GM23338 (cell line): ENCODE results near the gene ACCS. TPM values are rescaled to one million over a fixed set of nuclear protein-coding genes. Genes with fewer than 3 reads are reported as not detected.

Experiments used
- ATAC-seq: fragments of 200-7000 bp; cut with Tn5 transposase; 3 replicates; pipeline ENCODE4 v1.9.1; 2020
- DNase-seq: peaks from one replicate; pipeline ENCODE4 v3.0.0-alpha.2; 2015; ENCODE audit warnings: low spot score
- H2AFZ ChIP-seq: fragments of 200-600 bp; sonication (generic); 2 replicates; pipeline ENCODE4 v1.8.0; 2016; ENCODE audit warnings: antibody characterized with exemption, mild to moderate bottlenecking, moderate library complexity
- H3F3A ChIP-seq: fragments of 200-600 bp; sonication (generic); replicated peaks from 2 replicates; pipeline ENCODE4 v1.8.0; 2017; ENCODE audit warnings: antibody characterized with exemption, mixed run types, low read depth
- H3K27ac ChIP-seq: fragments of 200-600 bp; sonication (generic); 2 replicates; pipeline ENCODE4 v1.6.1; 2016; ENCODE audit warnings: low read depth
- H3K27me3 ChIP-seq: fragments of 200-600 bp; sonication (generic); 2 replicates; pipeline ENCODE4 v1.8.0; 2016; ENCODE audit warnings: mild to moderate bottlenecking, mixed run types, moderate library complexity; ENCODE audit not compliant: insufficient read depth
- H3K36me3 ChIP-seq: fragments of 200-600 bp; sonication (generic); 2 replicates; pipeline ENCODE4 v1.8.0; 2016; ENCODE audit warnings: mild to moderate bottlenecking; ENCODE audit not compliant: insufficient read depth
- H3K4me1 ChIP-seq: fragments of 200-600 bp; sonication (generic); 2 replicates; pipeline ENCODE4 v1.8.0; 2016; ENCODE audit warnings: mild to moderate bottlenecking, moderate library complexity; ENCODE audit not compliant: insufficient read depth
- H3K4me2 ChIP-seq: fragments of 200-600 bp; sonication (generic); 2 replicates; pipeline ENCODE4 v1.7.1; 2017; ENCODE audit warnings: mixed run types
- H3K4me3 ChIP-seq: fragments of 200-600 bp; sonication (generic); 2 replicates; pipeline ENCODE4 v1.6.1; 2016; ENCODE audit warnings: mixed run types
- H3K79me2 ChIP-seq: fragments of 200-600 bp; sonication (generic); replicated peaks from 2 replicates; pipeline ENCODE4 v1.8.0; 2017; ENCODE audit warnings: mild to moderate bottlenecking; ENCODE audit not compliant: insufficient read depth
- H3K9me2 ChIP-seq: fragments of 200-600 bp; sonication (generic); 2 replicates; pipeline ENCODE4 v1.8.0; 2017; ENCODE audit not compliant: insufficient read depth
- H4K20me1 ChIP-seq: fragments of 200-600 bp; sonication (generic); replicated peaks from 2 replicates; pipeline ENCODE4 v1.8.0; 2017; ENCODE audit warnings: mild to moderate bottlenecking; ENCODE audit not compliant: insufficient read depth
- H3K27ac Mint-ChIP-seq: 2 replicates; pipeline ENCODE4 v1.8.0; 2020; ENCODE audit warnings: inconsistent platforms, mild to moderate bottlenecking, moderate library complexity, mixed read lengths
- H3K27me3 Mint-ChIP-seq: 3 replicates; pipeline ENCODE4 v1.8.0; 2022; ENCODE audit warnings: low read depth, mild to moderate bottlenecking, moderate library complexity, mixed read lengths, inconsistent platforms; ENCODE audit not compliant: insufficient read depth, poor library complexity
- H3K36me3 Mint-ChIP-seq: 3 replicates; pipeline ENCODE4 v1.8.0; 2021; ENCODE audit warnings: low read depth, mild to moderate bottlenecking, inconsistent platforms, moderate library complexity, mixed read lengths
- H3K4me1 Mint-ChIP-seq: 3 replicates; pipeline ENCODE4 v1.8.0; 2020; ENCODE audit warnings: mild to moderate bottlenecking, inconsistent platforms, mixed read lengths
- H3K4me3 Mint-ChIP-seq: 3 replicates; pipeline ENCODE4 v1.8.0; 2021; ENCODE audit warnings: moderate library complexity, mild to moderate bottlenecking, inconsistent platforms, mixed read lengths
- H3K9me3 Mint-ChIP-seq: 3 replicates; pipeline ENCODE4 v1.8.0; 2020; ENCODE audit warnings: moderate library complexity, mild to moderate bottlenecking, inconsistent platforms, mixed read lengths
- EZH2 ChIP-seq: fragments of 200-600 bp; sonication (generic); IDR thresholded peaks from one replicate; pipeline ENCODE4 v1.8.0; 2017; ENCODE audit warnings: antibody characterized with exemption, mild to moderate bottlenecking, low read depth; ENCODE audit not compliant: unreplicated experiment
- POLR2AphosphoS5 ChIP-seq: IDR thresholded peaks from 2 replicates; pipeline ENCODE4 v1.6.1; 2016; ENCODE audit warnings: antibody characterized with exemption, low read depth
- STAT1 ChIP-seq: IDR thresholded peaks from one replicate; pipeline ENCODE4 v1.6.1; 2016; ENCODE audit warnings: antibody characterized with exemption; ENCODE audit not compliant: unreplicated experiment
- ZNF114 ChIP-seq: fragments of 250-450 bp; sonication (Bioruptor Pico); IDR thresholded peaks from 2 replicates; pipeline ENCODE4 v1.5.0; 2020; ENCODE audit warnings: mild to moderate bottlenecking, moderate library complexity
- ZNF331 ChIP-seq: fragments of 250-450 bp; sonication (Bioruptor Pico); IDR thresholded peaks from 2 replicates; pipeline ENCODE4 v1.5.0; 2020; ENCODE audit warnings: low read depth, mild to moderate bottlenecking, moderate library complexity
- polyA plus RNA-seq: library from polyadenylated mRNA; unstranded; fragments of >200 nt; fragmentation: Nextera tagmentation; extraction: Ambion mirVana; gene quantifications from 2 replicates; pipeline ENCODE4 v1.2.1, GENCODE V29; 2016
- total RNA-seq: library from RNA; depleted of rRNA; stranded (reverse); fragments of >200 nt; shearing (Covaris generic); gene quantifications from 2 replicates; pipeline ENCODE4 v1.2.3, GENCODE V29; 2014
- TF ChIP-seq, protein P1 (sequence below), 2 experiments: fragments of 200-600 bp in 1 of 2; sonication (generic) in 1 of 2; conservative IDR thresholded peaks; 2 replicates each; pipeline versions ENCODE4 v1.5.1 to v1.6.1; 2016 to 2017; ENCODE audit warnings: antibody characterized with exemption in 2 of 2, low read depth in 2 of 2, mild to moderate bottlenecking in 2 of 2, moderate library complexity in 1 of 2
- TF ChIP-seq, protein P2 (sequence below): IDR thresholded peaks from one replicate; pipeline ENCODE4 v1.6.1; 2018; ENCODE audit warnings: antibody characterized with exemption; ENCODE audit not compliant: unreplicated experiment

ACCS gene
- total and polyA plus RNA-seq, 2 experiments from 2014 or later: 3.6 to 6.6 TPM

DNA sequence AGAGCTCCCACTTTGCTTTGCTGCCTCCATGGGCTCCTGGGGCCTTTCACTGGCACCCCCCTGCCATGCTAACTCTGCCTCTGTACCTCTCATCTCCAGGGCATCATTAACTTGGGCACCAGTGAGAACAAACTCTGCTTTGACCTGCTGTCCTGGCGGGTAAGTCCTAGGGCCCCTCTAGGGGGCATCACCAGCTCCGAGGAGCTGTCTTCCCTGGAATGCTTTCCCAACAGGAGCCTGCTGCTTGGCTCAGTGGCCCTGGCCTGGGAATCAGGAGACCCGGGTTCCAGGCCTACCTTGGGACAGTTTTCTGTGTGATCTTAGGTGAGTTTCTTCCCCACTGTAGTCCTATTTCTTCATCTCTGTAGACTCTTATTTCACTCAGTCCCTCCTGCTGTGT, 5.1 kb downstream of the ACCS start:
- no peak for TF ChIP-seq ZNF331 (CRISPR knock-in tag)
- TF ChIP-seq, protein P1, sequence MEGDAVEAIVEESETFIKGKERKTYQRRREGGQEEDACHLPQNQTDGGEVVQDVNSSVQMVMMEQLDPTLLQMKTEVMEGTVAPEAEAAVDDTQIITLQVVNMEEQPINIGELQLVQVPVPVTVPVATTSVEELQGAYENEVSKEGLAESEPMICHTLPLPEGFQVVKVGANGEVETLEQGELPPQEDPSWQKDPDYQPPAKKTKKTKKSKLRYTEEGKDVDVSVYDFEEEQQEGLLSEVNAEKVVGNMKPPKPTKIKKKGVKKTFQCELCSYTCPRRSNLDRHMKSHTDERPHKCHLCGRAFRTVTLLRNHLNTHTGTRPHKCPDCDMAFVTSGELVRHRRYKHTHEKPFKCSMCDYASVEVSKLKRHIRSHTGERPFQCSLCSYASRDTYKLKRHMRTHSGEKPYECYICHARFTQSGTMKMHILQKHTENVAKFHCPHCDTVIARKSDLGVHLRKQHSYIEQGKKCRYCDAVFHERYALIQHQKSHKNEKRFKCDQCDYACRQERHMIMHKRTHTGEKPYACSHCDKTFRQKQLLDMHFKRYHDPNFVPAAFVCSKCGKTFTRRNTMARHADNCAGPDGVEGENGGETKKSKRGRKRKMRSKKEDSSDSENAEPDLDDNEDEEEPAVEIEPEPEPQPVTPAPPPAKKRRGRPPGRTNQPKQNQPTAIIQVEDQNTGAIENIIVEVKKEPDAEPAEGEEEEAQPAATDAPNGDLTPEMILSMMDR (conservative IDR thresholded peaks at IDR 0.05; ENCODE audit: low read depth in 2 of 2): peak; percentile 43 to 49
- no peaks in the 10 kb centered on the region for H4K20me1 ChIP-seq
- peak; percentile 43 for ATAC-seq
- no peak overlapping the region for H3K4me2 ChIP-seq
- Mint-ChIP-seq H3K9me3 (no peaks in the 10 kb centered on the region), H3K36me3 (peaks cover 9% of the 10 kb centered on the region), H3K4me3 (no peak overlapping the region), H3K27ac (no peak overlapping the region), H3K27me3 (peaks cover 13% of the 10 kb centered on the region), H3K4me1 (peaks cover 8% of the 10 kb centered on the region; the same call in 2 of the 3 replicates)
- no peak overlapping the region for H3K27ac ChIP-seq
- DNase-seq: peak; percentile 52
- no peak overlapping the region for H3K4me3 ChIP-seq
- H2AFZ ChIP-seq: no peak overlapping the region
- H3K4me1 ChIP-seq: peaks cover 8% of the 10 kb centered on the region
- H3K27me3 ChIP-seq: peaks cover 8% of the 10 kb centered on the region; the same call in 1 of the 2 replicates
- H3K79me2 ChIP-seq: no peaks in the 10 kb centered on the region
- 0 out of 2 replicates have a peak, but pooled peaks cover 8% of the 10 kb centered on the region for H3F3A ChIP-seq
- H3K9me2 ChIP-seq: peaks cover 4% of the 10 kb centered on the region; the same call in 1 of the 2 replicates
- H3K36me3 ChIP-seq: no peaks in the 10 kb centered on the region

DNA sequence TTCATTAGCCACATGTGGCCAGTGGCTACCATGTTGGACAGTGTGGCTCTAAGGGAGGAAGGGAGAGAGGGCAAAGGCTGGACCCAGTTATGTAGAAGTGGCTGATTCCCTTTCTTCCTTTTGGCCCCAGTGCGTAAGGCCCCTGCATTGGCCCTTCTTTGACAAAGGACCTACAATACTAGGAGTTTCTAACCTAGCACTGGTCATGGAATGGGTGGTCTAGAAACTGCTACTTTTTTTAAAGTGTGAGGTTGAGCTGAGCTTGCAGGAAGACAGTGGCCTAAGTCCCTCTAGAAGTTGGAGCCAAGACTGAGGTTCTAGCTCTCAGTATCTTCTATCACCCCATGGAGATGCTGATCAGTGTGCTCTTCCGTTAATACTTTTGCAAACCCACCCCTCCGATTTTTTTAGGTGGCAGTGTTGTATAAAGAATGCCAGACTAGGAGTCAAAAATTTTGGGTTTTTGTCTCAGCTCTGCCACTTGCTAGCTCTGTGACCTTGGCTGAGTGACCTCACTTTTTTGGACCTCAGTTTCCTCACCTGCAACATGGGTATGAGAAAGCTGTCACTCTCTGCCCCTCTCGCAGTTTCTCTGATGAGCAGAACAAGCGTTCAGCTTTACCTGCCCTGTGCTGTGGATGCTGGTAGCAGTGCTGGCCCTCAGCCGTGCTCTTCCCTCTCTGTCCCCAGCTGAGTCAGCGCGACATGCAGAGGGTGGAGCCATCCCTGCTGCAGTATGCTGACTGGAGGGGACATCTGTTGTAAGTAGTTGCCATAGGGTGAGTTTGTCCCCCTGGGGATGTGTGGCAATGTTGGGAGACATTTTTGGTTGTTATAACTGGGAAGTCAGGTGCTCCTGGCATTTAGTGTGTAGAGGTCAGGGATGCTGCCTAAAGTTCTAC, 6.9 kb downstream of the ACCS start:
- Histone ChIP-seq H2AFZ (no peak overlapping the region), H3K9me2 (peaks cover 2% of the 10 kb centered on the region; the same call in 1 of the 2 replicates), H3K4me3 (no peak overlapping the region), H3F3A (no peaks in the 10 kb centered on the region), H3K36me3 (no peaks in the 10 kb centered on the region), H3K4me2 (no peak overlapping the region), H3K79me2 (no peaks in the 10 kb centered on the region), H3K4me1 (no peaks in the 10 kb centered on the region), H3K27ac (no peak overlapping the region), H3K27me3 (no peaks in the 10 kb centered on the region), H4K20me1 (no peaks in the 10 kb centered on the region)
- Mint-ChIP-seq H3K9me3 (no peaks in the 10 kb centered on the region), H3K4me1 (no peaks in the 10 kb centered on the region), H3K36me3 (peaks cover under 1% of the 10 kb centered on the region; the same call in 2 of the 3 replicates), H3K4me3 (no peak overlapping the region), H3K27ac (no peak overlapping the region), H3K27me3 (peaks cover 4% of the 10 kb centered on the region)
- TF ChIP-seq EZH2: no peak
- no peak for TF ChIP-seq ZNF114 (CRISPR knock-in tag)
- TF ChIP-seq, protein P2, sequence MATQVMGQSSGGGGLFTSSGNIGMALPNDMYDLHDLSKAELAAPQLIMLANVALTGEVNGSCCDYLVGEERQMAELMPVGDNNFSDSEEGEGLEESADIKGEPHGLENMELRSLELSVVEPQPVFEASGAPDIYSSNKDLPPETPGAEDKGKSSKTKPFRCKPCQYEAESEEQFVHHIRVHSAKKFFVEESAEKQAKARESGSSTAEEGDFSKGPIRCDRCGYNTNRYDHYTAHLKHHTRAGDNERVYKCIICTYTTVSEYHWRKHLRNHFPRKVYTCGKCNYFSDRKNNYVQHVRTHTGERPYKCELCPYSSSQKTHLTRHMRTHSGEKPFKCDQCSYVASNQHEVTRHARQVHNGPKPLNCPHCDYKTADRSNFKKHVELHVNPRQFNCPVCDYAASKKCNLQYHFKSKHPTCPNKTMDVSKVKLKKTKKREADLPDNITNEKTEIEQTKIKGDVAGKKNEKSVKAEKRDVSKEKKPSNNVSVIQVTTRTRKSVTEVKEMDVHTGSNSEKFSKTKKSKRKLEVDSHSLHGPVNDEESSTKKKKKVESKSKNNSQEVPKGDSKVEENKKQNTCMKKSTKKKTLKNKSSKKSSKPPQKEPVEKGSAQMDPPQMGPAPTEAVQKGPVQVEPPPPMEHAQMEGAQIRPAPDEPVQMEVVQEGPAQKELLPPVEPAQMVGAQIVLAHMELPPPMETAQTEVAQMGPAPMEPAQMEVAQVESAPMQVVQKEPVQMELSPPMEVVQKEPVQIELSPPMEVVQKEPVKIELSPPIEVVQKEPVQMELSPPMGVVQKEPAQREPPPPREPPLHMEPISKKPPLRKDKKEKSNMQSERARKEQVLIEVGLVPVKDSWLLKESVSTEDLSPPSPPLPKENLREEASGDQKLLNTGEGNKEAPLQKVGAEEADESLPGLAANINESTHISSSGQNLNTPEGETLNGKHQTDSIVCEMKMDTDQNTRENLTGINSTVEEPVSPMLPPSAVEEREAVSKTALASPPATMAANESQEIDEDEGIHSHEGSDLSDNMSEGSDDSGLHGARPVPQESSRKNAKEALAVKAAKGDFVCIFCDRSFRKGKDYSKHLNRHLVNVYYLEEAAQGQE: no peak
- no peak for TF ChIP-seq POLR2AphosphoS5
- no peak for TF ChIP-seq STAT1
- ATAC-seq (no peak), DNase-seq (no peak)
